ENCODE data around the gene LRRC8B. TPM values are rescaled to one million over a fixed set of nuclear protein-coding genes. Genes with fewer than 3 reads are reported as not detected.
A peak's percentile ranks its signal among the peaks of the same experiment; 100 is the strongest.

LRRC8B gene
- total and polyA plus RNA-seq, 2 of the 8 experiments (the other 6 are each of a cell fraction or from before 2014, with no cell fraction given), result 18.4 to 29.2 TPM

DNA sequence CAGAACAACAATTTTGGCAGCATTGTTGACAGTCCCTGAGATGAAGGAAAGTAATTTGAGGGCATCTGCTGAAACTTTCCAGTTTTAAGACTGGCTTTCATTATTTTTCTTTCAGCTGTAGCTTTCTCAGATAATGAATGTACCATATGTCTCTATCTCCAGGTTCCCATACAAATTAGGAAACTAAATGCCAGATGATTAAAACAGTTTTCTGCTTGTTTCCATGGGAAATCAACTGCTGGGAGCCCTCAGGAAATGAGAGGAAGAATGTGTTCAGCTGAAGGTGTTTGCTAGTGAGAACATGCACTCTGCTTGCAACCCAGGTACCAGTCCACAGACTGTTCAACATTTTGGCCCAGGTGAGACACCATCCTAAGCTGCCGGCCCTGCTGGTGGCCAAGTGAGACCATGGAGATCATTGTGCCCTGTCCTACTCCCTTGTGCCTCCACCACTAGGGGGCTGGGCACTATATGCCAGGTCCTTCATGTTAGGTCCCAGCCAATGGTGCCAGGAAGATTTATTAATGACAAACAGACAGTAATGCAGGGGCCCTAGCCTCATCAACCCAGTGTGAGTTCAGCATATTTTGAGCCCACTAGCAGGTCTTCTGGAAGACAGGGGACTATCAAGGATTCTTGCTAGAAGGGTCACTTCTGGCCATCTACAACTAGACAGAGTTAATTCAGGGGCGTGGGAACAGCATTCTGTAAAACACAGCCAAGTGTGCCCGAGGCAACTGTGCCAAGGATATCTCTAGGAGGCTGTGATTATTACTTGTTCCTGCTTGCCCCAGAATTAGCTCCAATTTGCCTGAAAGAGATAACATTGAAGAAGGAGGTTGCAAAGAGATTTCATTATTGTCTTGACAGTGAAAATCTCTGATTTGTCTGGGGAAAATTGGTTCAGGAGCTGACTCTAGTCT lies 91.3 kb downstream of the LRRC8B start:
- Histone ChIP-seq H3K23me2 (ENCODE audit: low read depth, low read length) (no peaks in the 10 kb centered on the region), H3K36me3 (ENCODE audit: control insufficient read depth in 2 of 4, insufficient read depth in 4 of 4, low read length in 3 of 4) (peaks cover 0 to 9% (median 0%) of the 10 kb centered on the region in 4 experiments; a peak in 2 of 8 replicates), H2BK20ac (ENCODE audit: low read length) (no peak overlapping the region), H2BK120ac (replicated peaks; ENCODE audit: low read depth, low read length) (no peak overlapping the region), H3K23ac (ENCODE audit: insufficient read length) (no peak overlapping the region), H3K56ac (replicated peaks; ENCODE audit: insufficient read length, low read depth, low read length) (no peak overlapping the region), H3K4ac (replicated peaks; ENCODE audit: insufficient read length, low read depth, low read length) (no peak overlapping the region), H2BK12ac (ENCODE audit: low read depth, low read length) (no peak overlapping the region), H3K4me2 (ENCODE audit: insufficient read depth in 1 of 2, low read depth in 2 of 2, low read length in 2 of 2) (no peak overlapping the region), H3K9ac (replicated peaks in 1 of 4; ENCODE audit: extremely low read depth in 1 of 4, low read depth in 3 of 4, low read length in 3 of 4) (no peak overlapping the region), H2AFZ (ENCODE audit: low read length) (no peak overlapping the region), H4K5ac (ENCODE audit: insufficient read length, low read depth, low read length) (no peak overlapping the region), H2BK15ac (ENCODE audit: low read length) (no peak overlapping the region), H2AK5ac (ENCODE audit: low read depth, low read length) (no peak overlapping the region), H3K18ac (ENCODE audit: extremely low read depth, low read length) (no peak overlapping the region), H3K79me1 (ENCODE audit: low read depth, low read length) (no peaks in the 10 kb centered on the region; the same call in 1 of the 2 replicates), H3K4me1 (replicated peaks in 1 of 4; ENCODE audit: control insufficient read depth in 3 of 4, insufficient read depth in 4 of 4, low read length in 3 of 4) (no peaks in the 10 kb centered on the region), H3K27ac (ENCODE audit: low read depth, low read length) (no peak overlapping the region), H2BK5ac (ENCODE audit: low read depth, low read length) (no peak overlapping the region), H3K79me2 (ENCODE audit: control insufficient read depth in 1 of 2, insufficient read depth in 2 of 2, low read length in 2 of 2) (no peaks in the 10 kb centered on the region), H3K9me3 (ENCODE audit: insufficient read depth in 2 of 2, low read depth in 1 of 2, low read length in 1 of 2) (peaks cover 5 to 10% of the 10 kb centered on the region in 2 experiments; a peak in 2 of 4 replicates), H4K20me1 (replicated peaks in 1 of 2; ENCODE audit: control insufficient read depth in 1 of 2, insufficient read depth in 2 of 2, low read length in 2 of 2) (no peaks in the 10 kb centered on the region), H3K14ac (ENCODE audit: insufficient read length) (no peak overlapping the region), H3K4me3 (ENCODE audit: extremely low read depth in 1 of 4, insufficient read depth in 2 of 4, low read depth in 3 of 4, low read length in 4 of 4) (no peak overlapping the region), H4K91ac (replicated peaks; ENCODE audit: insufficient read length, low read length) (no peak overlapping the region), H4K8ac (ENCODE audit: extremely low read depth, insufficient read depth, low read length) (no peak overlapping the region), H3K27me3 (replicated peaks in 1 of 4; ENCODE audit: control insufficient read depth in 3 of 4, extremely low read depth in 1 of 4, insufficient read depth in 3 of 4, low read length in 3 of 4) (no peaks in the 10 kb centered on the region; a peak in 1 of 7 replicates)
- ChIA-PET POLR2A (ENCODE audit: partially characterized antibody) (interaction anchor here (1.2 kb wide), 1 partner anchor 17 kb away, joined by 3 read pairs; no protein-coding TSS in a partner anchor), CTCF (ENCODE audit: partially characterized antibody) (interaction anchor here (0.6 to 4.3 kb wide), 22 partner anchors 11 to 642 kb away, joined by 3 to 22 read pairs (median 4); partner anchors contain the start of gene LRRC8C)
- DNase-seq (ENCODE audit: low read depth in 1 of 2, low spot score in 2 of 2) (no peak), FAIRE-seq (no peak)
- 84% methylated on average over 3 of the region's 3 CpGs; no CpG with 5 or more reads in 1 of the 2 experiments for WGBS, 2 experiments (ENCODE audit: extremely low coverage in 1 of 2, insufficient coverage in 1 of 2, insufficient read length in 1 of 2, insufficient replicate concordance in 2 of 2, low coverage in 1 of 2, low lambda C conversion rate in 2 of 2, missing lambda C conversion rate in 1 of 2)
- TF ChIP-seq, protein P1, sequence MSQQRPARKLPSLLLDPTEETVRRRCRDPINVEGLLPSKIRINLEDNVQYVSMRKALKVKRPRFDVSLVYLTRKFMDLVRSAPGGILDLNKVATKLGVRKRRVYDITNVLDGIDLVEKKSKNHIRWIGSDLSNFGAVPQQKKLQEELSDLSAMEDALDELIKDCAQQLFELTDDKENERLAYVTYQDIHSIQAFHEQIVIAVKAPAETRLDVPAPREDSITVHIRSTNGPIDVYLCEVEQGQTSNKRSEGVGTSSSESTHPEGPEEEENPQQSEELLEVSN (IDR thresholded peaks at IDR 0.05), result no peak
- TF ChIP-seq RAD21 (IDR thresholded peaks at IDR 0.05 in 1 of 2, conservative IDR thresholded peaks at IDR 0.05 in 1 of 2; ENCODE audit: low read depth in 2 of 2, low read length in 2 of 2) (peak; percentile 7 to 26; a peak in 1 of 4 replicates), RBBP5 (IDR thresholded peaks at IDR 0.05; ENCODE audit: borderline replicate concordance, low read depth, low read length) (no peak), SAP30 (IDR thresholded peaks at IDR 0.05; ENCODE audit: insufficient read depth, insufficient replicate concordance, low read length) (no peak), HDAC2 (IDR thresholded peaks at IDR 0.05; ENCODE audit: borderline replicate concordance in 1 of 2, low read depth in 2 of 2, low read length in 2 of 2) (no peak), GTF2F1 (IDR thresholded peaks at IDR 0.05; ENCODE audit: borderline replicate concordance, low read depth, low read length) (no peak), ZNF274 (IDR thresholded peaks at IDR 0.05; ENCODE audit: borderline replicate concordance, extremely low read depth, low read length) (no peak), SIX5 (IDR thresholded peaks at IDR 0.05; ENCODE audit: low read depth, low read length) (no peak), BCL11A (IDR thresholded peaks at IDR 0.05; ENCODE audit: low read depth in 2 of 2, low read length in 2 of 2) (no peak)

Measured in H1 (cell line).